GM21717 (cell line): Measurements from ENCODE around the gene HAGHL.
"Not testable (repeated sequence)": the region's sequence is repeated elsewhere in the genome, so short reads cannot be mapped to it uniquely, and the experiment has no call there.

Experiments
- ATAC-seq: cut with Tn5 transposase; IDR thresholded peaks from one replicate; pipeline ENCODE4 v1.9.1; 2021; ENCODE audit warnings: mild to moderate bottlenecking, moderate library complexity; ENCODE audit not compliant: unreplicated experiment

The HAGHL gene

DNA sequence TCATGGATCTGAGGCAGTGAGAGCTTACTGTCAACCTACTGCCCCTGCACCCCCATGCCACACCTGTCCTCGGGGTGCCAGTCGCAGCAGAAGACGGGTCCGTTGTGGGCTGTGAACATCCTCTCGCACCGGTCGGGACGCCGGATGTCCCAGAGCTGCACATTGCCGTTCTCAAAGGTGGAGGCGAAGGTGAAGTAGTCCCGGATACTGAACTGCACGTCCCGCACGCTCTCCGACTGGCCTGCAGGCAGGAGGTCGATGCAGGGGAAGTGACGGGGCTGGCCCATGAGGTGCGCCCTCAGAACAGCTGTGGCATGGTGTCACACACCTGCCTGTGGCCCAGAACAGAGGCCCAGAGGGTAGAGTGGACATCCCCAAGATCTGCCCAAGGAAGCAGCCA lies 39.4 kb upstream of the HAGHL start:
- ATAC-seq = no peak

DNA sequence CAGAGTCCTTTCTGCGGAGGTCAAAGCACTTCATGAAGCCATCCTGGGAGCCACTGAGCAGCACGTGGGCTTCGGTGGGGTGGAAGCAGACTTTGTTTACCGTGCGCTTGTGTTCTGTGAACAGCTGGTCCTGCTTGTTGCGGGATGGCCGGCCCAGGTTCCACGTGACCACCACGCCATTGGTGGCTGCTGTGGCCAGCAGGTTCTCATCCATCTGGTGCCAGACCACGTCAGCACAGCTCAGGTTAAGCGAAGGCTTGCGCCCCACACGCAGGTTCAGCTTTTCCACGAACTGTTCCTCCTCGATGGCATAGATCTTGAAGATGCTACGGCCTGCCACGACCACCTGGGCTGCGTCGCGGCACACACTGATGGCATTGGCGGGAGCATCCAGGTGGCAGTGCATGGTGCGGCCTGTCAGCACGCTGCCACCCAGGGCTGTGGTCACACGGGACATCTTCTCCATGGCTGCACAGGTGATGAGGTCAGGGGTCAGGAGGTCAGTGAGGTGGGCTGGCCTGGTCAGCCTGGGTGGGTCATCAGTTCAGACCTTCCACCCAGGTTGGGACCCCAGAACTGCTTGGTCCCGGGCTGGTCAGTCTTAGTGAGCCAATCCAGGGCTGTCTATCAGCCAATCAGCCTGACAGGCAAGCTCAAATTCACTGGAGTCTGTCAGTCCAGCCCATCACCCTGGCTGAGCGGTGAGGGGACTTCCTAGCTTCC lies 37.6 kb upstream of the HAGHL start:
- no peak for ATAC-seq

DNA sequence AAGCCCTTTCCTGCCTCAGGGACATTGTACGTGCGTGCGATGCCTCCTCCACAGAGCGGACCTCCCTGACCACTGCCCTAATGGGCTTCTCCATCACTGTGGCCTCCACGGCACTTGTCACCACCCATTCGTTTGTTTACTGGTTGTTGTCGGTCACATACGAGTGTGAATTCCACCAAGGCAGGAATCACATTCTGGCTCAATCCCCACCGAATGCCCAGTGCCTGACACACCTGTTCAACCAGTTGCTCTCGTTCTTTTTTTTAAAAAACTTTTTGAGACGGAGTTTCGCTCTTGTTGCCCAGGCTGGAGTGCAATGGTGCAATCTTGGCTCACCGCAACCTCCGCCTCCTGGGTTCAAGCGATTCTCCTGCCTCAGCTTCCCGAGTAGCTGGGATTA lies 35.7 kb upstream of the HAGHL start:
- ATAC-seq = not testable (repeated sequence)

DNA sequence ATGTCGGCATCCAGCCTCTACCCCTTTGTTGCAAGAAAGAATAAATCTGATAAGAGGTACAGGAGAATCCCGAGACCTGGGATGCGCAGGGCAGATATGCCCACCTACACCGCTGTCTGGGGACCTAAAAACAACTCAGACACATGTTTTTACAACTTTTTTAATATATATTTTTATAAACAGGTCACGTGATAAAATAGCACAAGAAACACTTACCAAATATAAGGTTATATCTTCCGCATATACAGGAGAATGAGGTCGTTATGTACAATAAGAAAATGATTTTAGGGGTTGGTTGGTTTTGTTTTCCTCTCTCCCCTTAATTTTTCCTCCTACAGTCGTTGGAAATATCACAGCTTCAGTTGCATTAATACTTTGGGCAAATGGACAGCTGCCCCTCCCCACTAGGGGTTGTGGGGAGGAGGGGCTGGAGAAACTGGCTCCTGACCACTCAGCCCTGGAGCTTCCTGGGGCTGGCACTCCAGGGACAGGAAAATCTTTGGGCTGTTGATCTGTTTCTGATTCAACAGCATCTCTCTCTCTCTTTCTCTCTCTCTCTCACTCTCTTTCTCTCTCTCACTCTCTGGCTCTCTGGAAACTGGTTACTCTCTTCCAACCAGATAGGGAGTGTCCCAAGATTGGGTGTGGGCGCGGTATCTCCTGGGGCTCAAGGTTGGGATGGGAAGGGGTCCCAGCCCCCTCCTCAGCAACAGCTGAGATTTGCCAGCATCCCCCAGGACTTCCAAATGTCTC lies 34.4 kb upstream of the HAGHL start:
- no peak for ATAC-seq

DNA sequence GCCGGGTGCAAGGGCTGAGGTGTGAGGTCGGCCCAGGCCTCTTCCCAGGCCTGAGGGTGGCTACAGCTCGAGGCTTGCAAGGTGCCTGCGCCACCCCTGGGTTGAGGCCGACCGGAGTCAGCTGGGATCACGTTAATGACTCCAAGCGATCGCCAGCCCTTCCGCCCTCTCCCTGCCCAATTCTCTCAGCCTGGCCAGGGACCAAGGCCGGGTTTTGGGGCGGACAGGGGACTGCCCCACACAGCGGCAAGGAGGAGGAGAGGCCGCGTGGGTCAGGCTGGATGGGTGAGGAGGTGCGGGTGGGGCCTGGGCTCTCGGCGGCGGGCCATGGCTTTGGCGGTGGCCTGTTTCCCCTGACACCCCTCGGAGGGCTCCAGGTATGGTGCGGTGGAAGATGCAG lies 33.5 kb upstream of the HAGHL start:
- no peak for ATAC-seq

DNA sequence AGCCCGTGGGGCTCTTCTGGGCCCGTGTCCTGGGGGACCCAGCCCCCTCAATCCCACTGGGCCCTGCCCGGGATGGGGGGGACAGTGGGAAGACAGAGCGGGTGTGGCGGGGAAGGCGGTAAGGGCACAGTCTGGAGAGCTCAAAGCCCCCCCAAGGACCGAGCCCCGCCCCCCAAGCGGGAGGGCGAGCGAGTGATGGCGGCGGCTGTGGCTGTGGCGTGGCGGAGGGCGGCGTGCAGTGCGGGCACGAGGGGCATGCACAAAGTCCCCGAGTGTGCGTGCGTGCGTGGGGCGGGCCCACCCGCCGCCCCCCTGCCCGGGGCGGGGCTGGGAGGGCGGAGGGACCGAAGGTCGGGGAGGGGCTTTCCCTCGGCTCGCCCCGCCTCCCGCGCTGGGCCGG lies 33.1 kb upstream of the HAGHL start:
- no peak for ATAC-seq

DNA sequence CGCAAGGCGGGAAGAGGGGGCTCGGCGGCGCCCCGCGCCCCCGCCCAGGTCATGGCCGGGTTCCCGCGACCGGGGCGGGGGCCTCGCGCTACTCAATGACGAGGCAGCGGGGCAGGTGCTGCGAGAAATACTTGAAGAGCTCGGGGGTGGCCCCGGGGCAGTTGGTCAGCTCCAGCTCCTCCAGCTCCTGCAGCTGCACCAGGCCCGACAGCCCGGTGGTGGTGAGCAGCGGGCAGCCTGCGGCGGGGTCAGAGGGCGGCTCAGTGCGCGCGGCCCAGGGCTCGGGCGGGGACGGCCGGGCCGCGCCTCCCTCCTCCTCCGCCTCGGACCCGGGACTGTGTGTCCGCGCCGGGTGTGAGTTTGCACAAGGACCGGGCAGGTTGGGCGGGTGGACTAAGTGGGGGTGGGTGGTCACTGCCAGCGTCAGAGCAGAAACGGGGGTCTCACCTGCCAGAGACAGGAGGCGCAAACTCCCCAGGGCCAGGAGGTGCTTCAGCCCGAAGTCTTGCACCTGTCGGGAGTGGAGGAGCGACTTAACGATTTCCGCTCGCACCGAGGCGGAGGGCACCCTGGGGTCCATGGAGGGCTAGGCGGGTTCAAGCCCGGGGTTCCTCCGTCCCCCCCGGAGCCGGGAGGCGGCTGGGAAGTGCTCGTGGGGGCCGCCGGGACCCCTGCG lies 32.6 kb upstream of the HAGHL start:
- ATAC-seq = no peak

DNA sequence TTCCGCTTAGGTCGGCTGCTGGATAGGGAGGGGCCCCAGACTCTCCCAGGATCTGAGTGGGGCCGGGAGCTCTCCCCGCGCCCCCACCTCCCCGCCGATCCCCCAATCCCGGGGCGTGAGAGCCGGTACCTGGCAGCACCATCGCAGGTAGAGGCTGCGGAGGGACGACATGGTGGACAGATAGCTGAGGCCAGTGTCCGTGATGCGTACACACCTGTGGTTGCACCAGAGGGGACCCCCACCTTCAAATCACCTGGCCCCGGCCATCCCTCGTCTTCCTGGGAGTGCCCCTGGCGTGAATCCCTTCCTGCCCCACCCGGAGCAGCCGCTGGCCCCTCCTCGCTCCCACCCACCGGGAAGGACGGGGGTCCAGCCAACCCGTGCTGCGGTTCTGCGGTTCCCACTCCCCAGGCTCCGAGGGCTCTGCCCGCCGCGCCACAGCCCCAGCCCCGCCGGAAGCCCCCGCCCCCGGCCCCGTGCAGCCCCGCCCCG lies 32.0 kb upstream of the HAGHL start:
- ATAC-seq = no peak

DNA sequence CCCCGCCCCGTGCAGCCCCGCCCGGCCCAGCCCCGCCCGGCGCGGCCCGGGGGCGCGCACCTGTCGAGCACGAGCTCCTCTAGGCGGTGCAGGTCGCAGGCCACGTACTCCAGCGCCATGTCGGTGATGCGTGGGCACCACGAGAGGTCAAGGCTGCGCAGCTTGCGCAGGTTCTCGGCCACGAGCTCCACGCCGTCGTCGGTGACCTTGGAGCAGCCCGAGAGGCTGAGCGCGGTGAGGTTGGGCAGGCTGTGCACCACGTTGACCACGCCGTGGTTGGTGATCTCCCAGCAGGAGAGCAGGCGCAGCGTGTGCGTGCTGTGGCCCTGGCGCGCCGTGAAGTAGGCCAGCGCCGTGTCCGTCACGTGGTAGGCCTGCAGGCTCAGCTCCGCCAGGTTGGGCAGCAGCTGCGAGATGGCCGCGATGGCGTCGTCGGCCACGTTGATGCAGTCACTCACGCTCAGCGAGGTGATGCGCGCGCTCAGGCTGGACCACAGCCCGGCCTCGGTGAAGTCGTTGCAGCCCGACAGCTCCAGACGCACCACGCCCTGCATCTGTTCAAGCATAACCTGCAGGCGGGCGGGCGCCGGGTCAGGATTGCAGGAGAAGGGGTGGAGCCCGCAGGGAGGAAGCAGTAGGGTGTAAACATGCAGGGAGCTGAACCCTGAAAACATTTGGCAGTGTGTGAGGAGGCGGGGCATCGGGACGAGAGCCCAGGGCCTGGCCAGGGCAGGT lies 31.4 kb upstream of the HAGHL start:
- ATAC-seq = no peak

DNA sequence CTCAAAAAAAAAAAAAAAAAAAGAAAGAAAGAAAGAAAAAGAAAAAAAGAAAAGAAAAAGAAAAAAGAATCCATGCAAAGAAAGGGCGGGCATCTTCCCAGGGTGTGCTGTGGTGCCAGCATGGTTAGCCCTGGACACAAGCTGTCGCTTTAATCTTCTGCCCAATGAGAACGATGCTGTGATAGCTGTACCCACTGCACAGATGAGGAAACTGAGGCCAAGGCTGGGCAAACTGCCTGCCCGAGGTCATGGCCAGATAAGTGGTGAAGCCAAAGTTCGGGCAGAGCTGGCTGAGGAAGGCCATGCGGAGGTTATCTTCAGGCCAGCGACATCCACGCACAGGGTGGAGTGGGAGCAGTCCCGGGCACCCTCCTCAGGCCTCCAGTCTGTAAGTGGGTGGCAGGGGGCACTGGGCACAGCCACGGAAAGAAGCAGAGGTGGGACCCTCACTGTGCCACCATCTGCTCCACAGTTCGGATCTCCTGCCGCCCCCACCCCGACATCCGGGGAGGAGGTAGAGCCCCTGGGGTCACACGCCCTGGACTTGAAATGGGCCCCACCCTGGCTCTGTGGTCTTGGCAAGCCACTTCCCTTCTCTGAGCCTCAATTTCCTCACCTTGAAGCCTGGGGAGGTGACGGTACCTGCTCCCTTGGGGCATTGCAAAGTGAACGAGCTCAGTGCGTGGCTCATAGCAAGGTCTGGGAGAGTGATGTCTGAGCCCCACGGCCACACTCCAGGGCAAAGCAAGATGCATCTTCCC lies 27.8 kb upstream of the HAGHL start:
- ATAC-seq = no peak

DNA sequence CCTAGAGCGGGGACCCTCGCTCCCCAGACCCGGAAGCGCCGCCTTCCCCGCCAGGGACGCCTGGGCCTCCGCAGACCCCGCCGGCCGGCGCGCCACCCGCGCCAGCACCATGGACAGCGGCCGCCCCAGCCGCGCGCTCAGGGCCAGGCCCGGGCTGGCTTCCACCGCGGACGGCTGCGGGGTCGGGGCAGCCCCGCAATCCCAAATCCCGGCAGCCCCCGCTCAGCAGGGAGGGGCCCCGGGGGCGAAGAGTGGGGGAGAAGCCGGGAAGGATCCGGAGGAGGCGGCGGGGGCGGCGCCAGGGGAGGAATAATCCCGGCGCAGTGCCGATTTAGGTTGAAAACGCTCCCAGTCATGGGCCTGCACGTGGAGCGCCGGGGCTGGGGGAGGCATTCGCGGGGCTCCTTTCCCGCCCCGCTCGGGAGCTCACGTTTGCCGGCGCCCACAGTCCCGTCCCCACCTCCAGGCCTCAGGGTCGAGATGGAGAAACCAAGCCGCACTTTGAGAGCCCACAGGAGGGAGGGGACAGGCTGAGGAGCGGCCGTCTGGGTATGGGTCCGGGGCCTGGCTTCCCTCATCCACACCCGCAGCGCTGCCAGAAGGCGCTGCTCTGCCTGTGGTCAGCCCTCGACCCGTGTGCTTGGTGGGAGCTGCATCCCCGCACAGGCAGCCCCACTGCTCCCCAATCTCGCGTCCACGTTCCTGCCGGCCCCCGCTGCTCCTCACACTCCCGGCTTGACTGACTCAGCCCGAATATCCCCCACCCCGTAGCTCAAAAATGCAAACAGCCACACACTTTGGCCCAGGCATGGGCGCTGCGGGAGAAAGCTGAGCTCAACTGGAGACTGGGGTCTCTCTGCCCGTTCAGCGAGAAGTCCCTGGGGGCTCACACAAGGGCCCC lies 26.0 kb upstream of the HAGHL start:
- no peak for ATAC-seq

DNA sequence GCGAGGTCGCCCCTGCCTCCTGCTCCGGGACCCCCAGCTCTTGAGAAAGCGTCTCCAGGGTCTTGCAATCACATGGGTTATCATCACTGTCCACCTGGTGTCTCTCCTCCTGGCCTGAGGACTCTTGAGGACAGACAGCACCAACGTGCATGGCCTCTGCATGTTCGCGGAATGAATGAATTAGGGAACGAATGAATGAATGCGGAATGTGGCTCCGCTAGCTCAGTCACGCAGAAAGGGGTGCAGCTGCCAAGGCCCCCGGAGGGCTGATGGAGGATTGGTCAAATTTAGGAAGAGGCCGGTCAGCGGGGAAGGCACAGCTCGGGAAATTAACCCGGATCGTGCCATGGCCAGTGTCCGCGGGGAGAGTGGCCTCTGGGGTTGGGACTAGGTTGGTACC lies 24.6 kb upstream of the HAGHL start:
- ATAC-seq = no peak

DNA sequence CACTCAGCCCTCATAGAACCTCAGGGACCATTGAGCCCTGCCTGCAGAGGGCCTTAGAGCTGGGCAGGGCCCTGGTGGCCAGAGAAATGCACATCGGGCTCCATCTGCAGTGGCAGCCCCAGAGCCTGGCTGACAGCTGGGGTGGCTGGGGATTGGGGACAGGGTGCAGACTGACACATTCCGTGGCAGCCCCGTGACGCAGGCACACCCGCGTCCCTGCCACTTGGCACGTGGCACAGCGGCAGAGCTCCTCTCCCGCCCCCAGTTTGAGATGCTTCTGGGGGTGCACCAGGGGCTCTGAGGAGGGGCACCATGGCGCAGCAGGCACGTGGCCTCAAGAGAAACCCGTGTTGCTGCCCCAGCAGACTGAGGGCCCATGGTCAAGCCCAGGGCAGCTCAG lies 23.5 kb upstream of the HAGHL start:
- no peak for ATAC-seq

DNA sequence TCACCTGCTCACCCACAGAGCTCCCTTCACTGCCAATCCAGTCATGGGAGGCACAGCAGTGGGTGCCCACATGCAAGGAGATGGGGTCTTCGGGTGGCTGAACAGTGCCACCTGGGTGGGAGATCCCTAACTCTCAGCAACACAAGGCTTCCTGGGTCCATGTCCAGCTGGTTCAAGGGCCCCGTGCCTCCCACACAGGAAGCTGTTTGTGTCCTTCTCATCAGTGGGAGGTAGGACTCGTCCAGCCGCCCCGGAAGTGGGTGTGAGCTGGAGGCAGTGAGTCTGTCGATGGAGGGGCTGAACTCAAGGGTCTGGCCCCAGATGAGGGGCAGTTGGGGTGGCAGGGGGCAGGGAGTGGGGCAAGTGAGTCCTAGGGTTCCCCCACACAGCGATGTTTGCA lies 22.9 kb upstream of the HAGHL start:
- no peak for ATAC-seq

DNA sequence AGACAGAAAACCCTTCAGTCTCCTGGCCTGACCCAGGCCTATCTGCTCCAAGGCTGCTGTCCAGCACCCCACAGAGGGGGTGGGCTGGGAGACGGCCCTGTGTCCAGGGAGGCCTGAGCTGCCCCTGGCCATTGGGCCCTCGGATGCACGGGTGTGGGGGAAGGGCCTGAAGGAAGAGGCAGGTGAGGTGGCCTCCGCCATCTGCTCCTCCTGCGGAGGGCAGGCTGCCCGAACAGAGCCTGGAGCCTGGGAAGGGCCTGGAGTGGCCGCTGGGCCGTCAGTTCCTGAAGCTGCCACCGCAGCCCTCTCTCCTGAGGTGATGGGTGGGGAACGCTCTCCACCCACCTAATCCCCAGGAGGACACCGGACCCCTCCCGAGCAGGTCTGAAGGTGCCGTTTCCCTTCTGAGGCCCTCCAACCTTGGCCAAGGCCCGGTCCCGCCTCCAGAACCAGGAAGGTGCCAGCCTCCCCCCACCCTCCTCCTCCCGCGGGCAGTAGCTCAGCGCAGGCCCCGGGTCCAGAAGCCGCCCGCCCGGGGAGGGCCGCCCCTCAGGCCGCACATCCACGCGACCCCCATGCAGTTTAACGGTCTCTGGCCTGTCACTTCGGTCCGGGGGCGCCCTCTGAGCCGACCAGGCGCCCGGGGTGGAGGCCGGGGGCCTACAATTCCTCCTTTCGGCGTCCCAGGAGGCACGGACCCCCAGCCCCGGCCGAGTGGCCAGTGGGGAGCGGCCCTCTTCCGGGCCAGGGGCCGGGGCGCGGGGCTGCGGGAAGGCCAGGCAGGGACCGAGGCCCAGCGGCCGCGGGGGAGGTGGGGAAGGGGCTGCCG lies 22.1 kb upstream of the HAGHL start:
- ATAC-seq = no peak

DNA sequence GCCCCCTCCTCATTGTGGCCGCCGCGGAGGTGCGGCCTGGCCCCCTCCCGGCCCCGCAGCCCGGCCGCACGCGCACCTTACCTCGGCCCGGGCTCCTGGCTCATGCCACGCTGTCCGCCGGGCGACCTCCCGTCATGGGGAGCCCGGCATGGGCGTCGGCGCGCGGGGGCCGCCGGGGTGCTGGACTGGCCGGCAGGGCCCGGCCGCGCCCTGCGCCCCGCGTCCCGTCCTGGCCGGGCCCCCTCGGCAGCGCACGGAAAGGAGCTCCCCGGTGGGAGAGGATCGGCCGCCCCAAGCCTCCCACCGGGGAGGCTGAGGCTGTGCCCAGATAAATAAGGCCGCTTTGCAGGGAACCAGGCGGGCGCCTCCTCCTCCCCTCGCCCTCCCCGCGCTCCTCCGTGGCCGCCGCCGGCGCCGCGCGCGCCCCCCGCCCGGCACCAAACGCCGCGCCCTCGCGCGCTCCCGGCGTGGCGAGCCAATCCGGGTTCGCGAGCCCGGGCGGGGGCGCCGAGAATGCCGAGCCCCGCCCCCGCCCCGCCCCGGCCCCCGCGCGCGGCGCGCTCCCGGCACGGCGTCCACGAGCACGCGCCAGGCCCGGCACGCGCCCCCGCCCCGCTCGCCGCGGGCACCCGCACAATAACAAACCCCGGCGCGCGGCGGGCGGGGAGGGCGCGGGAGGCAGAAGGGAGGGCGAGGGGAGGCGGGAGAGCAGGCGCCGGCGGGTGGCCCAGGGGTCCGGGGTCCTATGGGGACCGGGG lies 21.3 kb upstream of the HAGHL start, which contains the start of gene FBXL16:
Gene FBXL16 (minus strand): TSS at position 371 of the 758 bp plus-strand sequence. CDS start 8,396 bp downstream, outside the sequence.
- no peak for ATAC-seq

DNA sequence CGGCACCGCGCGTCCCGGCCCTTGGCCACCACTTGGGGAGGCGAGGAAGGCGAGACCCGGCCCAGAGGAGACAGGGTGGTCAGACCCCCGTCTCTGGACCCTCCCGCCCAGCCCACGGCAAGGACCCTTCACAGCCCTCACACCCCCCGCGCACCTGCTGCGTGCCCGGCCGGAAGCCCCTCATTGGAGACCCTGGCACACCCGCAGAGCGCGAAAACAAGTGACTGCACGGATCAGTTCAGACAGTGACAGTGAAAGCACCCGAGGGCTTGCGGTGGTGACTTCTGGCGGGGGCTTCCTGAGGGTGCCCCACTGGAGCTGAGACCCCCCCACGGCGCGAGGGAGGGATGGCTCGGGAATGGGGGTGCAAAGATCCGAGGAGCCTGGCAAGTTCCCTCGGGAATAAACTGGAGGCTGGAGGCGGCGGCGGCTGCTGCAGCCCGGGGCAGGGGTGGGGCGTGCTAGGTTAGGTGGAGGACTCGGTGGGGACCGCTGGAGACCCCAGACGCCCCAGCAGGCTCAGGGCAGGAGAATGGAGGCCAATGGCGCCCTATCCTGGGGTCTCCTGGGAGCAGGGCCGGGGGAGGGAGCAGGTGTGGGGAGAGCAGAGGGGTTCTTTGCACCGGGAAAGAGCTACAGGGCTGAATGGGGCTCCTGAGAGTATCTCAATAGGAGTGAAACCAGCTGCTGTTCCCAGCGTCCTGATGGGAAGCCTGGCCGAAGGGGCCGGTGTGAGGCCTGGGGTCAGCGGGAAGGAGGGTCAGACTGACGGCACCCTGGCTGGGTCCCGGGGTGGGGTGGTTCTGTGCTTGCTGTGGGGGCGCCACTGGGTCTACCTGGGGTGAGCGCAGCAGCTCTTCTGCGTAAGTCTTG lies 20.5 kb upstream of the HAGHL start:
- ATAC-seq = no peak
